HL-60 (cell line): ENCODE results near the gene HIP1R.
A peak's percentile ranks its signal among the peaks of the same experiment; 100 is the strongest.

Source experiments
- DNase-seq, 2 experiments: peaks; one replicate each; pipeline ENCODE4 v3.0.0-alpha.2; 2010 to 2020; ENCODE audit warnings: low read depth in 1 of 2, low spot score in 1 of 2
- H3K27ac ChIP-seq: fragments of 250-450 bp; sonication (Bioruptor Pico); replicated peaks from 2 replicates; pipeline ENCODE4 v1.5.1; 2020; ENCODE audit warnings: mild to moderate bottlenecking, moderate library complexity
- H3K27me3 ChIP-seq: fragments of 250-450 bp; sonication (Bioruptor Pico); 2 replicates; pipeline ENCODE4 v1.5.1; 2021; ENCODE audit warnings: mild to moderate bottlenecking, moderate library complexity; ENCODE audit not compliant: insufficient read depth, poor library complexity, severe bottlenecking
- H3K4me3 ChIP-seq: replicated peaks from 2 replicates; pipeline ENCODE4 v1.5.1; 2011; ENCODE audit warnings: mild to moderate bottlenecking, control low read depth, low read length; ENCODE audit not compliant: insufficient read depth
- CTCF ChIP-seq: IDR thresholded peaks from one replicate; pipeline ENCODE4 v1.5.1; 2011; ENCODE audit warnings: low read length, control low read depth, inconsistent platforms; ENCODE audit not compliant: insufficient read depth
- GABPA ChIP-seq: IDR thresholded peaks from 2 replicates; pipeline ENCODE4 v1.6.1; 2012; ENCODE audit warnings: low read depth
- POLR2AphosphoS5 ChIP-seq: IDR thresholded peaks from 2 replicates; pipeline ENCODE4 v1.6.1; 2012; ENCODE audit warnings: low read depth
- REST ChIP-seq: IDR thresholded peaks from 2 replicates; pipeline ENCODE4 v1.6.1; 2012; ENCODE audit warnings: low read depth; ENCODE audit not compliant: insufficient replicate concordance
- SPI1 ChIP-seq: IDR thresholded peaks from 2 replicates; pipeline ENCODE4 v1.6.1; 2012; ENCODE audit warnings: low read depth, mild to moderate bottlenecking, borderline replicate concordance

HIP1R gene

GRCh38 chr12:122836027-122836921 is 1.0 kb downstream of the HIP1R start:
- Histone ChIP-seq H3K27me3 (no peaks in the 10 kb centered on the region), H3K4me3 (peak overlapping the region; percentile 69), H3K27ac (peak overlapping the region; percentile 67)
- TF ChIP-seq GABPA (no peak), POLR2AphosphoS5 (0 out of 2 replicates have a peak, but pooled peaks have one; percentile 7)
- DNase-seq: peak; percentile 23 to 79

GRCh38 chr12:122837306-122838265 is 2.3 kb downstream of the HIP1R start:
- TF ChIP-seq POLR2AphosphoS5 (no peak), SPI1 (no peak), GABPA (no peak), REST (no peak), CTCF (no peak)
- DNase-seq: no peak
- H3K27ac ChIP-seq: no peak overlapping the region
- no peak overlapping the region for H3K4me3 ChIP-seq
- no peaks in the 10 kb centered on the region for H3K27me3 ChIP-seq

- no peak for DNase-seq
- Histone ChIP-seq H3K4me3 (no peak overlapping the region), H3K27me3 (no peaks in the 10 kb centered on the region), H3K27ac (no peak overlapping the region)
- TF ChIP-seq CTCF (no peak), POLR2AphosphoS5 (no peak), REST (no peak), GABPA (no peak), SPI1 (no peak)
Measured at GRCh38 chr12:122838841-122839240, 3.6 kb downstream of the HIP1R start.
